BE2C (cell line): ENCODE results near the gene ADH4.

Source experiments
- DNase-seq: peaks from one replicate; pipeline ENCODE4 v3.0.0-alpha.2; 2020
- H3K27me3 ChIP-seq: fragments of 250-450 bp; sonication (Bioruptor Pico); 2 replicates; pipeline ENCODE4 v1.5.1; 2020; ENCODE audit warnings: mild to moderate bottlenecking
- H3K36me3 ChIP-seq: fragments of 250-450 bp; sonication (Bioruptor Pico); 2 replicates; pipeline ENCODE4 v1.5.1; 2020; ENCODE audit warnings: mild to moderate bottlenecking
- H3K4me1 ChIP-seq: fragments of 250-450 bp; sonication (Bioruptor Pico); 2 replicates; pipeline ENCODE4 v1.5.1; 2020
- H3K4me3 ChIP-seq: 2 replicates; pipeline ENCODE4 v1.5.1; 2011; ENCODE audit warnings: low read depth, low read length
- H3K9me3 ChIP-seq: fragments of 250-450 bp; sonication (Bioruptor Pico); 2 replicates; pipeline ENCODE4 v1.5.1; 2020
- TF ChIP-seq, protein P1 (sequence below): IDR thresholded peaks from 2 replicates; pipeline ENCODE4 v1.5.1; 2012; ENCODE audit warnings: mild to moderate bottlenecking, low read depth, low read length

The ADH4 gene

DNA sequence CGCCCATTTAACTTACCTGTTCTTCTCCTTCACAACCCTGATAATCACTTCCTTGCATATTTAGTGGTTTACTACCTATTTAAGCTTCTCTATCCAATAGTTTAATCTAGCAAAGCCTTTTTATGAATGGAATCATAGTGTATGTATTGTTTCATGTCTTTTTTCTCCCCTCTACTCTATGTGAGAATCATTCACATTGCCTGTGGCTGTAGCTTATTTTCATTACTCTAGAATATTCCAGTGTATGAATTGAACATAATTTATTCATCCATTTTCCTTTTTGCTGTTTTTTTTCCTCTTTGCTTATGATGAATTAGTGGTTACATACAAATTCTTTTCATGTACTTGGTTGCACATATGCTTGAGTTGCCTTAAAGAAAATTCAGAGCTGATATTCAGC is 490 bp upstream of the ADH4 start:
- H3K27me3 ChIP-seq: no peaks in the 10 kb centered on the region
- H3K36me3 ChIP-seq: no peaks in the 10 kb centered on the region
- H3K4me3 ChIP-seq: no peak overlapping the region
- no peaks in the 10 kb centered on the region for H3K4me1 ChIP-seq
- no peak for DNase-seq
- TF ChIP-seq, protein P1, sequence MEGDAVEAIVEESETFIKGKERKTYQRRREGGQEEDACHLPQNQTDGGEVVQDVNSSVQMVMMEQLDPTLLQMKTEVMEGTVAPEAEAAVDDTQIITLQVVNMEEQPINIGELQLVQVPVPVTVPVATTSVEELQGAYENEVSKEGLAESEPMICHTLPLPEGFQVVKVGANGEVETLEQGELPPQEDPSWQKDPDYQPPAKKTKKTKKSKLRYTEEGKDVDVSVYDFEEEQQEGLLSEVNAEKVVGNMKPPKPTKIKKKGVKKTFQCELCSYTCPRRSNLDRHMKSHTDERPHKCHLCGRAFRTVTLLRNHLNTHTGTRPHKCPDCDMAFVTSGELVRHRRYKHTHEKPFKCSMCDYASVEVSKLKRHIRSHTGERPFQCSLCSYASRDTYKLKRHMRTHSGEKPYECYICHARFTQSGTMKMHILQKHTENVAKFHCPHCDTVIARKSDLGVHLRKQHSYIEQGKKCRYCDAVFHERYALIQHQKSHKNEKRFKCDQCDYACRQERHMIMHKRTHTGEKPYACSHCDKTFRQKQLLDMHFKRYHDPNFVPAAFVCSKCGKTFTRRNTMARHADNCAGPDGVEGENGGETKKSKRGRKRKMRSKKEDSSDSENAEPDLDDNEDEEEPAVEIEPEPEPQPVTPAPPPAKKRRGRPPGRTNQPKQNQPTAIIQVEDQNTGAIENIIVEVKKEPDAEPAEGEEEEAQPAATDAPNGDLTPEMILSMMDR: no peak
- H3K9me3 ChIP-seq: no peaks in the 10 kb centered on the region

DNA sequence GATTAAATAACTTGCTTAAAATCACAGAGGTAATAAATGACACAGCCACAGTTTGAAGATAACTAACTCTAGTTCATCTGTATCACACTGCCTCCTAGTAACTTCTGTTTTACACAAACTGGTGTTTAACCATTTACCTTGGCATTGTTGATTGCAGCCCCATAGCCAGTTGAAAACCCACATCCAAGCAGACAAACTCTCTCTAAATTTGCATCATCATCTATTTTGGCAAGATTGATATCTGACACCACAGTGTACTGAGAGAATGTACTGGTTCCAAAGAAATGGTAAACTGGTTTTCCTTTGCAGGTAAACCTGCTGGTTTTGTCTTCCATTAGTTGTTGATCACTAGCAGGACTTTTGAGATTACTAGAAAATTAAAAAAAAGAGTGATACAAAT is 7.8 kb downstream of the ADH4 start:
- Histone ChIP-seq H3K4me3 (no peak overlapping the region), H3K36me3 (no peaks in the 10 kb centered on the region), H3K4me1 (no peaks in the 10 kb centered on the region), H3K9me3 (no peaks in the 10 kb centered on the region), H3K27me3 (no peaks in the 10 kb centered on the region)
- DNase-seq: no peak
- TF ChIP-seq, protein P1: no peak

DNA sequence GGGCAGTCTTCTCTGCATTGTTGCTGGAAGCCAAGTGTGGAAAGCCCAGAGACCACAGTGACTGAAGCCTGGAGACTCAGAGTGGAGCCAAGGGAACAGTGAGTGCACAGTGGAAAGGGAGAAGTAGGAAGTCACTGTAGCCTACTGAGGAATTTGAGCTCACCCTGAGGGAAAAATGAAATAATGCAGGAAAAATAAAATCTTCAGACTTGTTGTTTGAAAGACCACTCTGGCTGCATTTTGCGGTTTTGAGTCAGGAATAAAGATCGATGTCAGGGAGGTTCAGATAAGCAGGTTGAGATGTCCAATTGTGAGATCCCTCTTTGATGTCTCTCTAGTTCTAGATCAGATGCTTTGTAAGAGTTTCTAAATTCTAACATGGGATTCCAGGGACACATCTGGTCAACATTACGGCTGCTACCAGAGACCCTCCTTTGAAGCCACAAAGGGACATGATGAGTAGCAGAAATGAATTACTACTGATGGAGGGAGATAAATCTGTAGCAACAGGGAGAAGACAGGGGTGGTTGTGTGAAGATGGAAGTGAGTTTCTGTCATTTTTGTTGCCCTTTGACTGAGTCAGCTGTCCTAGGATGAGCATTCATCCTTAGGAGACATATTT is 8.4 kb downstream of the ADH4 start:
- no peaks in the 10 kb centered on the region for H3K4me1 ChIP-seq
- no peaks in the 10 kb centered on the region for H3K36me3 ChIP-seq
- TF ChIP-seq, protein P1: no peak
- H3K9me3 ChIP-seq: no peaks in the 10 kb centered on the region
- no peak overlapping the region for H3K4me3 ChIP-seq
- DNase-seq: no peak
- no peaks in the 10 kb centered on the region for H3K27me3 ChIP-seq

DNA sequence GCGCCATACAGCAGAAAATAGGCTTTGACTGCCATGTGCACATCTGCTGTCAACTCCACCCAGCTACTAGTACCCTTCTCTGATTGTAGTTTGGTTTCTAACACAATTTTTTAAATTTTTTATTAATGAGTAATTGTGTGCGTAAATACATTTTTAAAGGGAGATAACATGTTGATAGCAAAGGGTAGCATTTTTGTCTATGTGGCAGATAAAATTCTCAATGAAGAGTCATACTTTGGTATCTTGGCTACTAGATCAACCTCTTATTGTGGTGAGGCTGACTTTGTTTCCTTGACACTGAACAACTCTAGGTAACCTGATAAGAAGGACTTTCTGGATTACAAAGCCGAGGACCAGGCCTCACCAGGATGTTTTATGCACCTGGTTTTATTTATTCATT is 9.5 kb downstream of the ADH4 start:
- no peaks in the 10 kb centered on the region for H3K36me3 ChIP-seq
- H3K4me1 ChIP-seq: no peaks in the 10 kb centered on the region
- no peaks in the 10 kb centered on the region for H3K27me3 ChIP-seq

DNA sequence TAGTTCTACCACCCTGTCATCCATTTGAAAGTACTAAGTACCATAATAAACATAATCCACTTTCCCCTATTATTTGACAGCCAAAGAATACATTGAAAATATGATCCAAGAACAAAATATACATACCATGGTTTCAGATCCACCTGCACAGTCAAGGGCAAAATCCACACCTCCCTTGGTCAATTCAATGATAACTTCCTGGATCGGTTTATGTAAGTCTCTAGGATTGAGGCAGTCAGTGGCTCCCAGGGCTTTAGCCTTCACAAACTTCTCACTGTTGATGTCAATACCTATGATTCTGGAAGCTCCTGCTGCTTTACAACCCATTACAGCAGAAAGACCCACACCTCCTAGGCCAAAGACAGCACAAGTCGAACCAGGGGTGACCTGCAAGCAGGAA is 12.7 kb downstream of the ADH4 start:
- H3K36me3 ChIP-seq: no peaks in the 10 kb centered on the region
- DNase-seq: no peak
- H3K4me1 ChIP-seq: no peaks in the 10 kb centered on the region
- H3K4me3 ChIP-seq: no peak overlapping the region
- TF ChIP-seq, protein P1: no peak
- no peaks in the 10 kb centered on the region for H3K27me3 ChIP-seq
- H3K9me3 ChIP-seq: no peaks in the 10 kb centered on the region

More for the DNA sequence above, 9.5 kb downstream of the ADH4 start:
- no peak overlapping the region for H3K4me3 ChIP-seq
- TF ChIP-seq, protein P1: no peak
- no peaks in the 10 kb centered on the region for H3K9me3 ChIP-seq
- DNase-seq: no peak

DNA sequence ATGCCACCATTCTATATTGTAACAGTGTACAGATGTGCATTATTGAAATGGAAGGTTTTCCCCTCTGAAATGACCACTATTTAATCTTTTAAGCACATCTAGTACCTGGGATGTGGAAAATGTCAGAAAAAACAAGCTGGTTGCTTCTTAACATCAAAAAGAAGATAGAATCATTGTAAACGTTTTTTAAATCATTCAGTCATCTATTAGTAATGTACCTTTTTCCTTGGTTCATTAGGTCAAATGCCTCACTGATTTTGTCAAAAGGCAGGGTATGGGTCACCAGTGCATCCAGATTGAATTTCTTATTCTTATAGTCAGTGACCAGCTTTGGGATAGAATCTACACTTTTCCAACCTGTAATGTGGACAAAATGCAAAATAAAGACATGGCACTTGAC is 17.7 kb downstream of the ADH4 start:
- TF ChIP-seq, protein P1: no peak
- no peak for DNase-seq
- Histone ChIP-seq H3K27me3 (no peaks in the 10 kb centered on the region), H3K9me3 (no peaks in the 10 kb centered on the region), H3K4me1 (no peaks in the 10 kb centered on the region), H3K36me3 (no peaks in the 10 kb centered on the region), H3K4me3 (no peak overlapping the region)
